ENCODE results near the gene ZSCAN5C. TPM values are rescaled to one million over a fixed set of nuclear protein-coding genes. Genes with fewer than 3 reads are reported as not detected.

Gene ZSCAN5C
- polyA plus RNA-seq, 1 experiment, result not detected

GRCh38 chr19:56258272-56258671 lies 56.2 kb downstream of the ZSCAN5C start:
- Histone ChIP-seq H3K4me3 (ENCODE audit: low read depth, low read length) (no peak overlapping the region), H3K27me3 (ENCODE audit: control insufficient read depth, insufficient read depth, low read length) (no peaks in the 10 kb centered on the region), H3K36me3 (ENCODE audit: control insufficient read depth, insufficient read depth, low read length) (no peaks in the 10 kb centered on the region)
- no peak for TF ChIP-seq CTCF (IDR thresholded peaks at IDR 0.05; ENCODE audit: insufficient read depth, low read depth, low read length)
- ChIA-PET CTCF (interaction anchor here (0.7 to 1.5 kb wide), 2 partner anchors 182 to 605 kb away, joined by 4 to 5 read pairs; no protein-coding TSS in a partner anchor), POLR2A (no interaction called here)
- DNase-seq (ENCODE audit: low read depth), result no peak

Other genes with a start within 250 kb of the ZSCAN5C start
- not detected in 2 replicates for gene NLRP5, start 215.5 kb upstream of the ZSCAN5C start, polyA plus RNA-seq (2011; rRNA removed)
- 7.2 and 9.8 TPM in 2 replicates for gene ZNF787, start 81.0 kb upstream of the ZSCAN5C start, polyA plus RNA-seq (2011; rRNA removed)
- 10.2 and 11.5 TPM in 2 replicates for gene ZNF444, start 61.0 kb upstream of the ZSCAN5C start, polyA plus RNA-seq (2011; rRNA removed)
- gene GALP, start 26.3 kb upstream of the ZSCAN5C start, polyA plus RNA-seq (2011; rRNA removed), result not detected in 2 replicates
- gene ZSCAN5B, start 4.5 kb upstream of the ZSCAN5C start, polyA plus RNA-seq (2011; rRNA removed), result 0.17 TPM in 1 of 2 replicates, not detected in the other
- gene EDDM13, start 70.5 kb downstream of the ZSCAN5C start, polyA plus RNA-seq (2011; rRNA removed), result not detected in 2 replicates
- gene ZSCAN5A, start 112.6 kb downstream of the ZSCAN5C start, polyA plus RNA-seq (2011; rRNA removed), result 4.0 and 4.9 TPM in 2 replicates
- gene ZNF582, start 191.3 kb downstream of the ZSCAN5C start, polyA plus RNA-seq (2011; rRNA removed), result 2.4 and 3.5 TPM in 2 replicates
- gene ZNF583, start 202.1 kb downstream of the ZSCAN5C start, polyA plus RNA-seq (2011; rRNA removed), result 1.5 and 4.4 TPM in 2 replicates

Measured in BJ (cell line).